Measurements from ENCODE around the gene CLCN2.

CLCN2 gene

GRCh38 chr3:184300378-184300720, 61.1 kb downstream of the CLCN2 start:
- no peak for DNase-seq (ENCODE audit: extremely low read depth in 1 of 2, low read depth in 1 of 2)

DNA sequence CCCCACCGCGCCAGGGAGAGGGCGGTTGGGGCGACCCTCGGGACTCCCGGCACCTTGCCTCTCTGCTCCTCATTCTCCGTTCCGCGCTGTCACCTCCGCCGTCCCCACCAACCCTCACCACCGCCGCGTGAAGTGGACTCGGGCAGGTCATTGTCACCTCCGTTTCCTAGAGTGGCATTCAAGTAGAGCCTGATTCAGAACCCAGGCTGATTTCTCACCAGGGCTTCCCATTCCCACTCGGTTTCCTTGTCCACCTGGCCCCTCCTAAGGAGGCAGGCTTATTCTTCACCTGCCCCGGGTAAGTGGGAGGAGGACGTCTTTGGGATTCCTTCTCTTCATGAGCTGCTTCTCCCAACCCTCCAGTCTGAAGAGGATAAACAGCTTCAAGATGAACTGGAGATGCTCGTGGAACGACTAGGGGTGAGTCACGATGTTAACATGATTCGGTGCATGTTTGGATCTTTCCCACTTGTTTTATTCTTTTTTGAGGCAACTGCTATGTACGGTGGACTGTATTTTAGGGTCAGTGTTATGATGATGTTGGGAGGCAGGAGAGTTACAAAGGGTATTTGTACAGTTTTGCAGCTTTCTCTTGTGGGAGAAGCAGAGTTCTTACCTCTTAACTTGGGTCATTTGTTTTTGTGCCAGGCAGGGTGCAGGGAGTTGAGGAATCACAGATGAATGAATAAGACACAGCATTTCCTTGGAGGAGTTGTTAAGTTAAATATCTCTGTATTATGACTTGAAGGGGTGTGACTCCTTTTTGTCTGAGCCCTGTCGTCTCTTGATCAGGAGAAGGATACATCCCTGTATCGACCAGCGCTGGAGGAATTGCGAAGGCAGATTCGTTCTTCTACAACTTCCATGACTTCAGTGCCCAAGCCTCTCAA, 61.7 kb downstream of the CLCN2 start:
- no peak for DNase-seq (ENCODE audit: extremely low read depth in 1 of 2, low read depth in 1 of 2)

GRCh38 chr3:184298759-184299487, 62.5 kb downstream of the CLCN2 start, which contains the start of gene PSMD2:
Gene PSMD2, plus strand, starts transcription at chr3:184299241. Its CDS starts 26 bp downstream, at chr3:184299267.
- peak; percentile 92 to 97 for DNase-seq (ENCODE audit: extremely low read depth in 1 of 2, low read depth in 1 of 2)

DNA sequence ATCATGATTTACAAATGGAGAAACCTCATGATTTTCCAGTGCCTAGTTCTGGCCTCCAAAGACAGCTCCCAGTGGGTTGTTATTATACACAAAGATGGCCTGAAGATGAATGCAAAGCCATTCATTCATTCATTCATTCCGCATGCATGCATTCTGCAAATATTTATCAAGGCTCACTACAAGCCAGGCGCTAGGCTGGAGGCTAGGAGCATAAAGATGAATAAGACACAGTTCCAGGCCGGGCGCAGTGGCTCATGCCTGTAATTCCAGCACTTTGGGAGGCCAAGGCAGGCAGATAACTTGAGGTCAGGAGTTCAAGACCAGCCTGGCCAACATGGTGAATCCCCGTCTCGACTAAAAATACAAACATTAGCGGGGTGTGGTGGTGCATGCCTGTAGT, 64.8 kb downstream of the CLCN2 start:
- DNase-seq (ENCODE audit: extremely low read depth in 1 of 2, low read depth in 1 of 2): no peak
